ENCODE results near the gene NTNG1. TPM values are rescaled to one million over a fixed set of nuclear protein-coding genes. Genes with fewer than 3 reads are reported as not detected.

The NTNG1 gene
- total RNA-seq, 1 donor from 2014 or later: 18.6 TPM

DNA sequence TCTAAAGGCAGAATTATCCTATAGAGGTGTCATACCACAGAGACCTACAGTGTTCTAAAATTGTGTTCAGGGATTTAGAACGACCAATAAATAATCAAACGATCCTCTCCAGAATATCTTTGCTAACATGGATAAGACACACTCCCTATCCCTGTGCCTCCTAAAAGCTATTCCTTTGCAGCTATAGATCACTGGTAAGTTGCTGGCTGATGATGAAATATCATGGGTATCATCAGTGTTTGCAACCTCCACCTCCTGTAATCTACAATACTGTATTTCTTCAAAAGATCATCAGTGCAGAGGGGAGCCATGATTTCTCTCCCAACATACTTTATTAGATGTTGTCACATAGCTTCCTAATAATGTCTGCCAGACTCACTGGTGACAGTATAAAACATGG is 201.9 kb downstream of the NTNG1 start:
- DNase-seq: no peak

DNA sequence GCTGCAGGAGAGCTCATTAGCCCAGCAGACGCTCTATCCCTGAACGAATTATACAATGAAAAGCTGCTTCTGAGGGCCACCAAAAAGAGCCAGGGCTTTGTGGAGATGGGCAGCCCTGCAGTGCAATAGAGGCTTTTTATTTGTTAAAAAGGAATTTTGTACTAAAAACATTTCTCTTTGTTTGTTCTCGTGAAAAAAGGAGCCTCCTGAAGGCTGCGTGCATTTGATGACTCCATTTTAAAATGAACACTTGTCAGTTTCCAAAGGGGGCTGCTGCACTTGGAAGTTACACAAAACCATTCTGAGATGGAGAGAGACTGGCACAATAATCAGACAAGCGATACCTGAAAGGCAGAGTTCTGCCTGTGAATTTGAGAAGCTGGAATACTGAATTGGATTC is 202.8 kb downstream of the NTNG1 start:
- no peak for DNase-seq

DNA sequence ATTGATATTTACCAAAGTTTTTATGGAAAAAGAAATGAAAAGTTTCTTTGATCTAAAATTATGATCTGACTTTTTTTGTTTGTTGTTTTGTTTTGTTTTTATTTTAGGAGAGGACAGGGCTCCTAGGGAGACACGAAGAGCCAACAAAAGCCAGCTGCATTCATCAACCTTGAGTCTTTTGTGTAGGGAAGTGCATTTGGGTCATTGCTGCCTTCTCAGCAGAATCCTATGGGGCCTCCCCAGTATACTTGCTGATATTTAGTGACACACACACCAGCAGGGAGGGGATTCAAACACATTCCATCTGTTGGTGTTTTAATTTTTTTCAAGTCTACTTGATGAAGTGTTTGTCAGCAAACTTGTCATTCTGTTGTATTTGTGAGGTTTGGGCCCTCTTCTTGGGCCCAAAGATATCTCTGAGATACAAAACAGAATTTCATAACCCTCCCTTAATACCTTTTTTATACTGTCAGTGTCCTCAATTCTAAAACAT is 203.5 kb downstream of the NTNG1 start:
- DNase-seq: no peak

DNA sequence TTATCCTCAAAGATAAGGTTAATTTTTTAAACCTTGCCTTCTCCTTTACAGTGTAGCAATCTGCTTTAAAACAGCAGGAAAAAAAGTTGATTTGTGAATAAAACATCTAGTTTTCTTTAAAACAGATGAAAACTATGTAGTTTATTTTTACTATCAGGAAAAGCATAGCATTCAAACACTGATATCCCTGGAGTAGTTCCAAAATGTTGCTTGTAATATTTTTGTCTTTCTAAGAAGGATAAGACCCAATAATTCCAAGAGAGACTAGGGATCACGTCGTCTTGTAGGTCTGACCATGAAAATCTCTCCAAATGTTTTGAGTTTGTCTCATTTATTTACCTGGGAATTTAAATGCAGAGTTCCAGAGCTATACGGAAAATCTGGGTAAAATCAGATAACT is 204.0 kb downstream of the NTNG1 start:
- no peak for DNase-seq

DNA sequence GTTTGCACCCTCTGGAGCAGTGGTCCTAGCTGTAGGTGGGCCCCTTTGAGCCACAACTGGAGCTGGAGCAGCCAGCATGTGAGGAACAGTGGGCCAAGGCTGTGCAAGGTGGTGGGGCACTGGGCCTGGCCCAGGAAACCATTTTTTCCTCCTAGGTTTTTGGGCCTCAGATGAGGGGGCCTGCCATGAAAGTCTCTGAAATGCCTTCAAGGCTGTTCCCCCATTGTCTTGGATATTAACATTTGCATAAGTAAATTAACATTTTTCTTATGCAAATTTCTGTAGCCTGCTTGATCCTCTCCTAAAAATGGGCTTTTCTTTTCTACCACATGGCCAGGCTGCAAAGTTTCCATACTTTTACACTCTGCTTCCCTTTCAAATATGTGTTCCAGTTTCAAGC is 212.0 kb downstream of the NTNG1 start:
- DNase-seq: no peak

DNA sequence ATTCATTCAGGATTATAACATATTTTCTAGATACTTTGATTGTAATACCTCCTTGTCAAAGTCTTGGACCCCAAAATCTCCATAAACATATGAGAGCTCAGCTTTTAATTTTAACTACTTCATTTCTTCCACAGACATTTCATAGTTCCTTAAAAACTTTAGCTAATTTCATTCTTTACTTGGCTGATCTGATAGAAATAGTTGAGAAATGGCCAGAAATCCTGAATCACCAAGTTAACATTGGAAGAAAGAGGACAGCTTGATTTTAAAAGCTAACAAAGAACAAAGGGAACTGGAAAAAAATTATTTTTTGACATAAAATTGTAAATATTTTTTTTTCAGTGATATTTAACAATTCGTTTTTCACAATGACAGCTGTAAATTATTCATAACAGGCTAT is 216.5 kb downstream of the NTNG1 start:
- no peak for DNase-seq

DNA sequence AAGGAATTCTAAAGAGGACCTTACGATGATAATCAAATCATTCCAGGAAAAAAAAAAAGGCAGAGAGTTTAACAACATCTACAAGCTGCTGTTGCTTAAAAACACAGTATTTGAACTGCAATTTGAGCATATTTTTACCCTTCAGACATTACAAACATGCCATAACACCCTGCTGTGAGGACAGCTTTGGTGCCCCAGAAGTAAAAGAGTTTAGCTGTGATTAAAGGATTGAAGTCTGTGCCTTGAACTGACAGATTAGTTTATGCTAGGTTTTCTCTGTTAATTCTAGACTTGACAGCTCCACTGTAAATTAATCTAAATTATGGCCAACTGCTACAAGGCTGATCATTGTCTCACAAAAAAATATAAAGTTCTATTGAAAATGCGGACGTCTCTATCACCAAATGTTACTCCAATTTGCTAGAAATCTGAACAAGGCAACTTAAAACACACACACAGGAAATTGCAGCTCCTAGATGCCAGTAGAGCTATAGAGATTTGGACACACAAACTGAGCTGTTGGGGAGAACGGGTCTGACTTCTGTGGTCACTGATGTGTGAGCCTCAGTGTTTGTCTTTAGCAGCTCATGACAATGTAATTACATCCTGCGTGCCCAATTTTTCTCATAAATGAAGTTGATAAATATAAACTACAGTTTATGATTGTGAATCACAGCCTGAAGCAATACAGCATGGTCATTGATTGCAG is 217.9 kb downstream of the NTNG1 start:
- DNase-seq: no peak

DNA sequence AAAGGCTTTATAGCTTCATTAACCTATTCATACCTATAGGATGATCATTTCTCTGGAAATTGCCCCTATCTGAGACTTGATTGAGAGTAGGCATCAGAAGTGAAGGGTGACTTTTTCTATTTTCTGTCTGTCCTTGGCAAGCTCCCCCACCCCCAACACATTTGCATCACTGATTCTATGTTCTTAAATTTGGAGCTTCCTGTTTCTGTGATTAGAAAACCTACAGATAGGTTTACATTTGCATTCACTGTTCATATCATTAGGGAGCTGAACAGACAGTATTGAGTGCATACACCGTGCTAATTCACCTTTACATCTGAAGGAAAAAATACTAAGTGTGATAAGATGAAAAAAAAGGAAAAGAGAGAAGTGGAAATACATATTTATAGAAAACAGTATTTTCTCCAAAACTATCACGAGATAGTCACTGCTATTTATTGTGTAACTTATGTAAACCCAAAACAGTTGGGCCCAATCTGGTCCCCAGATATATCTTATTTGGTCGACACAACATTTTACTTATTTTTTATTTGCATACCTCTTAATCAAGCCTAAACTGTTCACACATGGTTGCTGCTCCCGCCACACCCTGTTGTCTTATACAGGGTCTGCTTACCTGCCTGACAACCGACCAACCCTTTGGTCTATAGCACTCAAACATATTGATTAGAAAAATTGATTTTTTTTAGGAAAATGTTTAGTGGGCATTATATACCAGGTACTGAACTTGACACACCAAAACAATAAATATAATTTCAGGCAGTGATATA is 218.8 kb downstream of the NTNG1 start:
- no peak for DNase-seq

DNA sequence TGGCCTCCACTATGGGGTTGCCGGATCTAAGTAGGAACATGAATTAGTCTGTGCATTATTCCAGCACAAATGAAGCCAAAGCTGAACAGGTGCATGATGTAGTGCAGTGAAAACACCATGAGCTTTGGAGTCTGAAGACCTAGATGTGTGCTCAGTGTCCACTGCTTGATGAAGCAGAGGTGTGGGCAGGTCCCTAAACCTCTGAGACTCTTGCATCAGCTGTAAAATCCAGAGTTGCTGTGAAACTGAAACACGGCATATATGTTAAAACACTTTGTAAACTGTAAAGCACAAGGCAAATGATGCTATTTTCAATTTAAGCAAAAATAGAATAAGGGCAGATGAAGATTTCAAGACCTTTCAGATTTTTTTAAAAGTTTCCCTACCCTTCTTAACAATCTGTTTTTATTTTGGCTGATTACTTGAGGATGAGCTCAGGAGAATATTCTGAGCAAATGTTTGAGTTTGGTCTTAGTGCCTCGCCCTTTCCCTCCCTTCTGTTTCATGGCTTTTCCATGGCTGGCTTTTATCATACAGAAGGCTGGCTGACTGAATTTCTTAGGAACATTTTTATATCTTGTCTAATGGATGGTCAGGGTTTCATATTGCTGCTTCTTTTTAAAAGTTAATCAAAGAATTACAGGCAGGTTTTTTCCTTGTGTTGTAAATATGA is 221.8 kb downstream of the NTNG1 start:
- DNase-seq: no peak

DNA sequence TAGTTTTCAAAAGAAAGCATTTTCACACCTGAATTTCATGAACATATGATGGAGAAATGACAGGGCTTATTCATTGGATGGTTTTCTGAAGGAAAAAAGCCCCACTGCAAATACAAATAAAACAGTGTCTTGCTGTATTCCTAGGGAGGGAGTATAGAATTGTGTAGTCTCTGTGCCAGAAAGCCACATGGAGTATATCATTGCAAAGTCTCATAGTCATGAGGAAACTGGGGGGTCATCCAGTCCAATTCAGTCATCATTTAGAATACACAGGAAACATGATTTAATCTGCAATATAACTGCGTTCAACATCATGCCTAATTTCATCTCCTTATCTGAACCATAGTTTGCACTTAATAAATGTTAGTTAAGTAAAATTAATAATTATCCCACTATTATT is 222.3 kb downstream of the NTNG1 start:
- DNase-seq: no peak

DNA sequence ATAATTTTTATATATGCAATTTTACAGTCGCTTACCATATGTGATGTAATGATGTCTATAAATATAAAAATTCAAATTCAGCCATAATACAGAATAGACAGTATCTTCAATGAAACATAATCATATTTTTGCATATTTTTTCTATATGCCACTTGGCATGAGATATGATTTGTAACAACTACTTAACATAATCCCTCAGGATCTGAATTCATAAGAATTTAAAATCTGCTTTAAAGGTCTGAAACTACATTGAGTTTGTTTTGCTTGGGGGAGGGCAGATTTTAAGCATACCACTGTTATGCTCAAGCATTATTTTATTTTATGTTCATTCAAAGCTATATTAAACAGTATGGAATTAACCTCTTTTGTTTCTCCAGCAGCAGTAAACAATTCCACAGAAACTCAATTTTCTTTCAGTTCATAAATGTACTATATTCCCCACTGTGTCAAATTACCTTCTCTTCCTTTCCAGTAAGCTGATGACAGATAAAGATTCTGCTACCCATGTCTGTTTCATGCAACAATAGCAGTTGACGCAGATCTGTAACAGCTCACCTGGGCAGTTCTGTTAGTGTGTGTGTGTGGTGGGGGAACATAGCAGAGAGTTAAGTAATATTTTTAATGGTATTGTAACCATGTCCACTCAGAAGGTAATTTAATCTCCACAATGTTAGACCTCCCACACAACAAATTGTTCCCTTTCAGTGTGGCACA is 224.8 kb downstream of the NTNG1 start:
- DNase-seq: no peak

DNA sequence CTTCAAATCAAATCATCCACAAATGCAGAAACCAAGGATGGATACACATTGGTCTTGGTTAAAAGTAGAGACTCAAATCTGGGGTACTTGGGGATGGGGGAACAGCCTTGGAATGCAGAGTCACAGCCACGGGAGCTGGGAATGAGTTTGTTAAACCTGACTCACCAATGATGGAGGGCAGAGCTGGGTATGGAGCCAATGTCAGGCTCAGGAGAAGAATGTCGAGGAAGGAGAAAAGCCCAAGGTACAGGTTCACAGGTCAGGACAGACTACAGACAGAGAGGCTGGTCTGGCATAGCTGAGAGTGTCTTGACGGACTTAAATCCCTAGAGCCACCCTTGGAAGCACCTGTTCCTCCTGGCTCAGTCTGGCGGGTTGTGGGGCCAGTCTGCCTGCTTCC is 237.6 kb downstream of the NTNG1 start:
- DNase-seq: no peak

DNA sequence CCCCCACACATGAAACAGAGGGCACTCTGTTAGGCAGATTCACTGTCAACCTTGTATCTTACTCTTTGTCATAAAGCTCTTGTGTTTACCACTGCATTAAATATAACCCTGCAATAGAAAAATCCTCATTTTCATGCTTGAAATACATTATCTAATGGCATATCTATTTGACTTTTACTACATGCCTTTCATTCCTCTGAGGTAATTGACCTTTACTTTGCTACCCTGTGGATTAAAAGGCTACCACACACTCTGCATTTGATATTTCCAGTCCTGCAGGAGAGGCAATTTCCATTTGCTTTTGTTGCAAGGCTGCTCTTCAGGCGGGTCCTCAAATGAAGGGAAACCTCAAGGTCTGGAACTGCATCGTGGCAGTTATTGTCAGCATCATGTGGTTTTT is 238.0 kb downstream of the NTNG1 start:
- no peak for DNase-seq

DNA sequence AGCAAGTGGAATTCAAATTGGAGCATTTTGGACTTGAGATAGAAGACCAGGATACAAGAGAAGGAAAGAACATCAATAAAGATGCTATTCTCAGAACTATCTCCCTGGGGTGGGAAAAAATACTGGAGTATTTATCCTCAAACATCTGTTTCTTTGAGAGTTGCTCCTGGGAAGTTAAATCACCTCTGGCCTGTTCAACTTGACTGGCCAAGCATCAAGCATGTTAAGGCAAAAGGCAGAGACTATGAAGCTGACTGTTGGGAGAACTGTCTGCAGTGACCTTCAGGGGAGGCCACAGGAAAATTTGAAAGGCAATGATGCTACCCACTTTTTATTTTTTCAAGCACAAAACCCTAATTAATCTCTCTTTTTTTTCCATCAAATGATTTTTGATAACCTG is 239.0 kb downstream of the NTNG1 start:
- DNase-seq: no peak

DNA sequence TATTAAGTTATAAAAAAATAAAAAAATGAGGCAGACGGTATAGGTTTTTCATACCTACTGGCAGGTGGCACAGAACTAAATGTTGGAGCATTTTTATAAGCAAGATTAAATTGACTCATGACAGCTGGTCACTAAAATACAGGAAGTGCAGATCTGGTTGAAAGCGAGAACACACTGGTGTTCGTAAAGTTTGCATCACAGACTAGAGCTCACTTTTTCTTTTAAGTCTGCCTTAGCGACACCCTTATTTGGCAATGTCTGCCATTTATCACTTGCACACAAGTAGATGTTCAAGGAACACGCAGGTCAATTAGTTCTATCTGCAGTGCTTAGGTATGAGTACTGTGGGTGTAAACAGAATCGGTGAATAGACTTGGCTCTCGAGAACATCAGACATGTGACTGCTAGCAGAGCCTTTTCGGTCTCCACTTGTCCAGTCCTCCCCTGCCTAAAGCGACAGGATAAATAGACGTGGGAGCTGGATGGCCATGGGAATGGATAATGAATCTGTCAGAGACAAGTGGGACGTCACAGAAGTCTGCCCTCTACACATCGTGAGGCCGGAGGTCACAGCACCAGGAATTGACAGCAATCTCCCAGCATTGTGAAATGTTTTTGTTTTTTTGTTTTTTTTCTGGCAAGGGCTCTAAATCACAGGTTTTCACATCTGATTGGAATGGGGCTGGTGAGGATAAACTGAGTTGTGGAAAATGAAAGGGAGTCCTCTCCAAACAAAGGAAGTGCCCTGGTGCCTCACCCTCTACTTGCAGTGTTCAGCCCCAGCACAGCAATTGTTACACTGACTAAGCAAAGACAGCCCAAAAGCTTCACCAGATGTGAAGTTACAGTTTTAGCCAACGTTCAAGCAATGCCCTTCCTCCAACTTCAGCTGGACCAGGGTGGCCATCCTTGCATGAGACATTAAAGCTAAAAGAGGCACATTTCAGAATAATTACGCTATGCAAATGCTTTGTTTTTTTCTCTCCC is 248.9 kb downstream of the NTNG1 start:
- DNase-seq: no peak

DNA sequence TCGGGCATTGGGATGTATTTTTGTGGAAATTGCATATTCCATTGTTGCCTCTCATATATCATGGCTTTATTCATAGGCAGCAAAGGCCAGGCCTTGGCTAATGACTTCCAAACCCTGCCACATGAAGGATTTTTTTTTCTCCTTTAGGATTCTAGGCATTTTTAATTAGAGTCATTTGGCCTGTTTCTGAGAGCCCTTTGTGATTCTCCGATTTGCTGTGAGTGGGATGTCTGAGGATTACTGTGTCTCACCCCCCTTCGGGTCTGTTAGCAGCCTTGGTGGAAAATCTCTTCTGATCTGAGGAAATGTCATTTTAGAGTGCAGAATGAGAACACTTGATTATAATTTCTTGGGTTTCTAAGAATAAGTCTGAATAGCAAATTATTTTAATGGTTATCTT is 253.5 kb downstream of the NTNG1 start:
- DNase-seq: no peak

DNA sequence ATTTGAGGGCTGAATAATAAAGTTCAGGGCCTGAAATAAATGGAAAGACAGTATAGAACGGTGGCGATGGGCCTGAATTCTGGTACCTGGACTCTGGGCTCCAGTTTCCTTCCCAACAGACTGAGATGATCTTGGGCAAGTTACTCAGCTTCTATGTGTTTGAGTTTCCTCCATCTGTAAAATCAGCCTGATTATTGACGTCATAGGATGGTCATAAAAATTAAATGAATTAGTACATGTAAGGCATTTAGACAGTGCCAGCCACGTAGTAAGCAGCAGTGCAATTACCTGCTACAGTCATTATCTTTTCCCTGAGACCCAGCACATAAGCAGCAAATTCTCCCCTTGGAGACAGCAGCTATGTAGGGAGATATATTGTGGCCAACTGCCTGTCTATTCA is 260.9 kb downstream of the NTNG1 start:
- DNase-seq: no peak

DNA sequence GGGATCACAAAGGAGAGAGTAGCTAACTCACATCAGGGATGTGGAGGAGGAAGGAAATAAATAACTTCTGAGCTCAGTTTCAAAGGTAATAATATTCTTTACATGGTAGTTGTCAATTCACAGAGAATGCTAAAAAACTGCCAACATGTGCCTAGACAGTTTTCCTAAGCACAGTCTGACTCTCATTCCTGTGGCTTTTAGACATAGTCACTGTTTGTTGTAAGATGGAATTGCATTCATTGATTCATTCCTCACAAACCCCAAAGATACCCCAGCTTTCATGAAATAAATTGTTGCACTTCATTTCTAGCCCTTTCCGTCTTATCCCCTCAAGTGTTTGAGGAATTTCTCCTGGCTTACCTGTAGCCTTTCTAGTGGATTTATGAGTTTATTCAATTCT is 263.9 kb downstream of the NTNG1 start:
- no peak for DNase-seq

DNA sequence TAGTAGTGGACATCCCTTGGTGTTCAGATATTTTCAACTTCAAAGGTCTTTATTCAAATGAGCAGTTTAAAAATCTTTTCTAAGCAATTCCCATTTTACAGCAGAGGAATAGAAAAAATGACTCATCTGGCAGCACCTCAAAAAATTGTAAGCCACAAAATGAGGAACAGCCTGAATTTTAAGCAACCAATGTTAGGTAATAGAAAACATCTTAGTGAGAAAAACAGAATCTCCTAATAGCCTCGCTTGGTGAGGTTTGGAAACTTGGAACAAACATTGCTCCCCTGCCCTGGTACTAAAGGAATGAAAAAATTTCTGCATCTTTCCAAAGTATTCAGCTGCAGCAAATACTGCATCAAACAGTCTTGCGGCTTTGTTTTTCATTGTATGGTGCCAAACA is 264.4 kb downstream of the NTNG1 start:
- DNase-seq: no peak

DNA sequence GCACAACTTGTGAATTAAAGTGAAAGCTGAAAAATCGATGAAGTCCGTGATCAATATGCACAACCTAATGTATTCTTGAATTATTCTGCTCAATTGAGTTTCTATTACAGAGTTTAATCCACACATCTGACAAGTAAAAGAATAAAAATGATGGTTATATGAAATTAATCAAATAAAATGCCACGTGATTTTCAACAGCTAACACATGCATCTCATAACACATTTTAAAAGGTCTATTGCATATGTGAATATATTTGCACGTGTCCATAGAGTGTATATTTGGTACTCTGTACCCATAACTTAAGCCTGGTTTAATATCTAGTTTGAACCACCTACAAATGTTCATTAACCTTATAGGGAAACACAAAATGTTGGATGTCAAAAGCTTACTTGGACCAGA is 266.2 kb downstream of the NTNG1 start:
- DNase-seq: no peak

DNA sequence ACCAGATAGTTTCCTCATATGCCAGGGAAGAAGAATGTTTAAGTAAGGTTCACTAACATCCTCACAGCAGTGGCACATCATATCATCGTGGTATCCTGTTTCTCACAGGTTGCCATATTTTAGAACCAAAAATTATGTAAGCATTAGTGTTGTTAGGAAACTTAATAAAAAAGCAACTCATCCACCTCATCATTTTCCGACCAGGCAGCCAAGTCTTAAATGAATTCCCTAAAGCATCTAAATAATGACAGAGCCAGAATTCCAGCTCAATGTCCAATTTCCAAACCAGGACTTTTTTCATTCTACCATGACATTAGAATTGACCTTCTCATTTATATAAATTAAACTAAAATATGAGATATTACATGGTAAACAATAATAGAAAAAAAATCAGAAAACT is 272.7 kb downstream of the NTNG1 start:
- no peak for DNase-seq

DNA sequence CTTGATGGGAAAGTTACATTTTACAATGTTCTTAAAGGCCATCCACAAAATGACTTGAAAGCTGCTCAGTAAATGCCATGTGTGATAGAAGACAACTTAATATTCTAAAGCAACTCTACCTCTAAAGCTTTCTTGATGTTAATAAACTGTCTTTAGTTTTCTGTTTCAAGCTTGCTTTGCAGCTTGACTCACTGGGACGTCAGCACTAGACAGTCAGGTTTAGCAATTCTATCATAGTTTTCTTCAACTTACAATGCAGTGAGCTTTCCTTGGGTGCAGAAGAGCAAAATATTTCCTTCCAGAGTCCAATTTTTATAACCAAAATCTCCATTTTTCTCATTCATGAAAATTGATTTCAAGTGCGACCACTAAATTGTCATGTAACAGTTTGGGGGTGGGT is 273.1 kb downstream of the NTNG1 start:
- no peak for DNase-seq
